SK-N-SH (cell line): Measurements from ENCODE around the gene EHD1. TPM values are rescaled to one million over a fixed set of nuclear protein-coding genes. Genes with fewer than 3 reads are reported as not detected.

Source experiments
- CTCF ChIA-PET: fragments of 300-600, 350-600 bp; formaldehyde crosslinking; extraction: SDS; loops from one replicate; lab custom pipeline; 2021; lab: Yijun Ruan, JAX
- POLR2A ChIA-PET: fragments of 350-600 bp; sonication (Branson Sonifier 250); formaldehyde crosslinking; extraction: SDS; loops from one replicate; lab custom pipeline; 2020; ENCODE audit warnings: antibody characterized with exemption, inconsistent platforms; lab: Yijun Ruan, JAX
- DNase-seq: peaks from one replicate; pipeline ENCODE4 v3.0.0; 2012
- H2AFZ ChIP-seq: fragments of 200-600 bp; sonication (generic); 2 replicates; pipeline ENCODE4 v1.8.1; 2016; ENCODE audit warnings: antibody characterized with exemption, mild to moderate bottlenecking, low read depth
- H3F3A ChIP-seq: fragments of 200-600 bp; sonication (generic); replicated peaks from 2 replicates; pipeline ENCODE3; 2016; ENCODE audit warnings: antibody characterized with exemption, mild to moderate bottlenecking; ENCODE audit not compliant: insufficient read depth
- H3K27ac ChIP-seq, 2 experiments: fragments of 200-500 bp in 1 of 2; fragments of 200-600 bp in 1 of 2; sonication (Bioruptor generic) in 1 of 2; sonication (generic), shearing (Covaris generic) in 1 of 2; 2 replicates each; pipeline versions ENCODE4 v1.5.1 to v1.6.1; 2014 to 2016; ENCODE audit warnings: low read depth in 2 of 2, inconsistent platforms in 1 of 2, low read length in 1 of 2, mild to moderate bottlenecking in 1 of 2, mixed read lengths in 1 of 2
- H3K27me3 ChIP-seq: fragments of 200-600 bp; sonication (generic), shearing (Covaris generic); 2 replicates; pipeline ENCODE4 v1.6.1; 2016; ENCODE audit warnings: mixed run types; ENCODE audit not compliant: insufficient read depth
- H3K36me3 ChIP-seq, 2 experiments: fragments of 200-500 bp in 1 of 2; fragments of 200-600 bp in 1 of 2; sonication (Bioruptor generic) in 1 of 2; sonication (generic) in 1 of 2; replicated peaks in 1 of 2; 2 replicates each; pipeline versions ENCODE3 to v1.5.1; 2014 to 2016; ENCODE audit warnings: low read length in 1 of 2, mild to moderate bottlenecking in 1 of 2; ENCODE audit not compliant: insufficient read depth in 2 of 2, control insufficient read depth in 1 of 2
- H3K4me1 ChIP-seq, 2 experiments: fragments of 200-500 bp in 1 of 2; fragments of 200-600 bp in 1 of 2; sonication (Bioruptor generic) in 1 of 2; sonication (generic), shearing (Covaris generic) in 1 of 2; 2 replicates each; pipeline versions ENCODE4 v1.5.1 to v1.6.1; 2014 to 2016; ENCODE audit warnings: low read depth in 1 of 2, low read length in 1 of 2, mixed run types in 1 of 2; ENCODE audit not compliant: insufficient read depth in 2 of 2, control insufficient read depth in 1 of 2
- H3K4me2 ChIP-seq: fragments of 200-600 bp; sonication (generic), shearing (Covaris generic); 2 replicates; pipeline ENCODE4 v1.6.1; 2017; ENCODE audit warnings: mixed run types
- H3K4me3 ChIP-seq, 2 experiments: fragments of 200-500 bp in 1 of 2; fragments of 200-600 bp in 1 of 2; sonication (Bioruptor generic) in 1 of 2; sonication (generic), shearing (Covaris generic) in 1 of 2; 2 replicates each; pipeline versions ENCODE4 v1.5.1 to v1.8.1; 2014 to 2016; ENCODE audit warnings: low read depth in 2 of 2, inconsistent platforms in 1 of 2, low read length in 1 of 2, mild to moderate bottlenecking in 1 of 2, mixed read lengths in 1 of 2, moderate library complexity in 1 of 2
- H3K79me2 ChIP-seq: fragments of 200-600 bp; sonication (generic); 2 replicates; pipeline ENCODE4 v1.8.1; 2017; ENCODE audit warnings: mild to moderate bottlenecking; ENCODE audit not compliant: insufficient read depth
- H3K9ac ChIP-seq: fragments of 200-600 bp; sonication (generic); 2 replicates; pipeline ENCODE4 v1.6.1; 2017; ENCODE audit warnings: mixed run types
- H3K9me2 ChIP-seq: fragments of 200-600 bp; sonication (generic); 2 replicates; pipeline ENCODE4 v1.6.1; 2017; ENCODE audit warnings: mixed run types
- H3K9me3 ChIP-seq: fragments of 200-600 bp; sonication (generic); 2 replicates; pipeline ENCODE4 v1.6.1; 2017; ENCODE audit warnings: mixed run types, mild to moderate bottlenecking, moderate library complexity
- H4K20me1 ChIP-seq: fragments of 200-600 bp; sonication (generic); 2 replicates; pipeline ENCODE4 v1.6.1; 2017; ENCODE audit warnings: mild to moderate bottlenecking, mixed run types; ENCODE audit not compliant: insufficient read depth
- CHD2 ChIP-seq: fragments of 150-350 bp; IDR thresholded peaks from 2 replicates; pipeline ENCODE4 v1.6.1; 2018; ENCODE audit warnings: low read length; ENCODE audit not compliant: partially characterized antibody
- EZH2phosphoT487 ChIP-seq: fragments of 200-600 bp; sonication (generic); IDR thresholded peaks from 2 replicates; pipeline ENCODE4 v1.6.1; 2017; ENCODE audit warnings: low read depth, mixed run types, mild to moderate bottlenecking, antibody characterized with exemption, moderate library complexity, borderline replicate concordance
- MAX ChIP-seq: IDR thresholded peaks from 2 replicates; pipeline ENCODE4 v1.4.0; 2012; ENCODE audit warnings: low read depth
- PBX3 ChIP-seq: IDR thresholded peaks from 2 replicates; pipeline ENCODE4; 2012
- POLR2AphosphoS5 ChIP-seq: IDR thresholded peaks from 2 replicates; pipeline ENCODE4 v1.6.1; 2012; ENCODE audit warnings: low read depth, low read length
- REST ChIP-seq: IDR thresholded peaks from 2 replicates; pipeline ENCODE4 v1.6.1; 2012; ENCODE audit warnings: mild to moderate bottlenecking, low read depth, low read length, moderate library complexity
- RFX5 ChIP-seq: IDR thresholded peaks from 2 replicates; pipeline ENCODE4 v1.6.1; 2012; ENCODE audit warnings: mild to moderate bottlenecking, improper control_type of control experiment, low read length
- SIN3A ChIP-seq: IDR thresholded peaks from 2 replicates; pipeline ENCODE4 v1.6.1; 2012; ENCODE audit warnings: low read depth, mild to moderate bottlenecking, low read length, moderate library complexity, borderline replicate concordance
- TEAD4 ChIP-seq: IDR thresholded peaks from 2 replicates; pipeline ENCODE4 v1.4.0; 2012; ENCODE audit warnings: mild to moderate bottlenecking, borderline replicate concordance; ENCODE audit not compliant: insufficient read depth
- USF1 ChIP-seq: IDR thresholded peaks from 2 replicates; pipeline ENCODE4 v1.4.0; 2012; ENCODE audit warnings: low read depth, borderline replicate concordance
- WGBS: methylation state at CpG from one replicate; pipeline ENCODE4 v1.1.6; 2017; ENCODE audit warnings: low lambda C conversion rate; 5-methylcytosine and 5-hydroxymethylcytosine counted together
- polyA plus RNA-seq, 3 experiments: library from polyadenylated mRNA; depleted of rRNA; stranded (reverse); fragments of >200 nt; gene quantifications; 2 replicates each; pipeline ENCODE4 v1.2.3, GENCODE V29; 2012

The EHD1 gene
- polyA plus RNA-seq, 1 of the 3 experiments (the other 2 are of a cell fraction), result 93.3 TPM

GRCh38 chr11:64911142-64911541, 32.7 kb upstream of the EHD1 start (continued):
- TF ChIP-seq REST (no peak), EZH2phosphoT487 (no peak)

- WGBS, result 92% methylated on average over 14 of the region's 27 CpGs
- POLR2A ChIA-PET, result no interaction called here
- no peak for DNase-seq
- Histone ChIP-seq H3F3A (no peaks in the 10 kb centered on the region), H3K27me3 (no peaks in the 10 kb centered on the region), H2AFZ (no peak overlapping the region), H3K4me1 (peaks cover 0 to 1% of the 10 kb centered on the region in 2 experiments; a peak in 1 of 4 replicates), H3K36me3 (peaks cover 0 to 71% of the 10 kb centered on the region in 2 experiments), H3K9me3 (no peaks in the 10 kb centered on the region), H3K27ac (no peak overlapping the region), H3K79me2 (peaks cover 2% of the 10 kb centered on the region; the same call in 1 of the 2 replicates), H3K4me2 (no peak overlapping the region), H3K9me2 (no peaks in the 10 kb centered on the region), H3K9ac (no peak overlapping the region), H3K4me3 (no peak overlapping the region), H4K20me1 (no peaks in the 10 kb centered on the region)
- no peak for TF ChIP-seq POLR2AphosphoS5
- CTCF ChIA-PET, result interaction anchor here (0.6 to 1.3 kb wide), 3 partner anchors 11 to 207 kb away, joined by 3 read pairs; partner anchors contain the start of gene ZNHIT2
Observed at GRCh38 chr11:64910451-64911093, 32.2 kb upstream of the EHD1 start.

GRCh38 chr11:64909653-64910343, 31.4 kb upstream of the EHD1 start:
- CTCF ChIA-PET, result interaction anchor here (0.6 to 1.3 kb wide), 4 partner anchors 10 to 208 kb away, joined by 3 read pairs; partner anchors contain the start of gene ZNHIT2
- H3K4me3 ChIP-seq, result no peak overlapping the region
- no peaks in the 10 kb centered on the region for H3K27me3 ChIP-seq
- POLR2A ChIA-PET, result no interaction called here
- WGBS, result 98% methylated on average over 17 of the region's 39 CpGs
- peaks cover 0 to 75% of the 10 kb centered on the region in 2 experiments for H3K36me3 ChIP-seq
- H3K27ac ChIP-seq, result no peak overlapping the region
- no peaks in the 10 kb centered on the region for H4K20me1 ChIP-seq
- no peaks in the 10 kb centered on the region for H3K9me2 ChIP-seq
- H3K9ac ChIP-seq, result no peak overlapping the region
- H2AFZ ChIP-seq, result no peak overlapping the region
- no peaks in the 10 kb centered on the region for H3F3A ChIP-seq
- no peak for DNase-seq
- no peak for TF ChIP-seq MAX
- TF ChIP-seq TEAD4, result no peak
- no peak for TF ChIP-seq SIN3A
- TF ChIP-seq PBX3, result no peak
- TF ChIP-seq USF1, result no peak
- no peak for TF ChIP-seq RFX5
- TF ChIP-seq CHD2, result no peak
- no peak for TF ChIP-seq EZH2phosphoT487
- no peaks in the 10 kb centered on the region for H3K79me2 ChIP-seq
- no peaks in the 10 kb centered on the region for H3K9me3 ChIP-seq
- H3K4me1 ChIP-seq, result no peaks in the 10 kb centered on the region
- H3K4me2 ChIP-seq, result no peak overlapping the region
